Astrocyte of the spinal cord (primary cell): Measurements from ENCODE around the gene LURAP1L.

Experiments used
- DNase-seq: peaks from one replicate; pipeline ENCODE4 v3.0.0; 2011; ENCODE audit warnings: low read depth, low spot score
- H3K4me3 ChIP-seq: 2 replicates; pipeline ENCODE4 v1.5.1; 2011; ENCODE audit warnings: low read depth, mild to moderate bottlenecking, low read length, moderate library complexity
- CTCF ChIP-seq: IDR thresholded peaks from 2 replicates; pipeline ENCODE4 v1.5.1; 2012; ENCODE audit warnings: low read depth, mild to moderate bottlenecking, low read length, inconsistent platforms
- in situ Hi-C: cut with HindIII; loops from 2 replicates; pipeline ENCODE4 v1.10.0; 2017; ENCODE audit warnings: low sequenced_read_pairs

Gene LURAP1L

GRCh38 chr9:12846035-12846434 lies 71.2 kb downstream of the LURAP1L start:
- no peak for TF ChIP-seq CTCF
- in situ Hi-C loops = no loop called here
- H3K4me3 ChIP-seq = no peak overlapping the region
- no peak for DNase-seq

- in situ Hi-C loops = no loop called here
- no peak for TF ChIP-seq CTCF
- no peak for DNase-seq
- H3K4me3 ChIP-seq = no peak overlapping the region
These were observed 72.7 kb downstream of the LURAP1L start for GRCh38 chr9:12847561-12847960.

GRCh38 chr9:12849486-12850003 lies 74.7 kb downstream of the LURAP1L start:
- TF ChIP-seq CTCF = no peak
- in situ Hi-C loops = no loop called here
- no peak overlapping the region for H3K4me3 ChIP-seq
- DNase-seq = no peak

GRCh38 chr9:12851341-12852090 lies 76.7 kb downstream of the LURAP1L start:
- H3K4me3 ChIP-seq = no peak overlapping the region
- in situ Hi-C loops = no loop called here
- DNase-seq = no peak
- TF ChIP-seq CTCF = no peak

- DNase-seq = no peak
- in situ Hi-C loops = no loop called here
- H3K4me3 ChIP-seq = no peak overlapping the region
- TF ChIP-seq CTCF = no peak
These were observed 78.2 kb downstream of the LURAP1L start for GRCh38 chr9:12853051-12853450.

GRCh38 chr9:12854221-12854620 lies 79.4 kb downstream of the LURAP1L start:
- H3K4me3 ChIP-seq = no peak overlapping the region
- TF ChIP-seq CTCF = no peak
- DNase-seq = no peak
- in situ Hi-C loops = no loop called here
